ENCODE results near the gene KCNJ18. TPM values are rescaled to one million over a fixed set of nuclear protein-coding genes. Genes with fewer than 3 reads are reported as not detected.
"Not testable (repeated sequence)": the region's sequence is repeated elsewhere in the genome, so short reads cannot be mapped to it uniquely, and the experiment has no call there.

The KCNJ18 gene
- total RNA-seq, 1 donor from 2014 or later = not detected

- Histone ChIP-seq H3K4me1 (no peaks in the 10 kb centered on the region), H3K27ac (no peak overlapping the region), H3K4me3 (no peak overlapping the region), H3K9me3 (no peaks in the 10 kb centered on the region), H3K36me3 (no peaks in the 10 kb centered on the region), H3K27me3 (ENCODE audit: low read depth) (peaks cover 5% of the 10 kb centered on the region)
- intact Hi-C loops (cut with DNase I) = no loop called here
- ATAC-seq (no peak), DNase-seq (no peak)
- TF ChIP-seq CTCF (IDR thresholded peaks at IDR 0.05) = no peak
Measured at GRCh38 chr17:21674242-21674731, 18.0 kb upstream of the KCNJ18 start.

GRCh38 chr17:21674891-21675738 lies 17.2 kb upstream of the KCNJ18 start:
- H3K27me3 ChIP-seq (ENCODE audit: low read depth); intact Hi-C loops (cut with DNase I); DNase-seq; H3K36me3 ChIP-seq; H3K9me3 ChIP-seq; H3K27ac ChIP-seq; H3K4me1 ChIP-seq; H3K4me3 ChIP-seq; ATAC-seq: not testable (repeated sequence)

- ATAC-seq; intact Hi-C loops (cut with DNase I): not testable (repeated sequence)
Measured at GRCh38 chr17:21675739-21676130, 16.6 kb upstream of the KCNJ18 start.

GRCh38 chr17:21676281-21677111 lies 15.8 kb upstream of the KCNJ18 start:
- Histone ChIP-seq H3K27me3 (ENCODE audit: low read depth) (peaks cover 5% of the 10 kb centered on the region), H3K36me3 (no peaks in the 10 kb centered on the region), H3K4me3 (no peak overlapping the region), H3K4me1 (no peaks in the 10 kb centered on the region), H3K27ac (no peak overlapping the region), H3K9me3 (no peaks in the 10 kb centered on the region)
- no peak for TF ChIP-seq CTCF (IDR thresholded peaks at IDR 0.05)
- intact Hi-C loops (cut with DNase I) = no loop called here
- DNase-seq = no peak
- ATAC-seq = peak; percentile 12 to 46

More at GRCh38 chr17:21675739-21676130, 16.6 kb upstream of the KCNJ18 start:
- DNase-seq; H3K4me3 ChIP-seq; H3K27ac ChIP-seq; H3K27me3 ChIP-seq (ENCODE audit: low read depth); H3K4me1 ChIP-seq; H3K36me3 ChIP-seq; H3K9me3 ChIP-seq: not testable (repeated sequence)

- Histone ChIP-seq H3K36me3 (no peaks in the 10 kb centered on the region), H3K4me1 (no peaks in the 10 kb centered on the region), H3K4me3 (no peak overlapping the region), H3K9me3 (no peaks in the 10 kb centered on the region), H3K27me3 (ENCODE audit: low read depth) (peaks cover 5% of the 10 kb centered on the region), H3K27ac (no peak overlapping the region)
- no peak for DNase-seq
- peak in 1 of 2 donors; percentile 43 for ATAC-seq
- TF ChIP-seq CTCF (IDR thresholded peaks at IDR 0.05) = no peak
- intact Hi-C loops (cut with DNase I) = no loop called here
Measured at GRCh38 chr17:21677126-21677910, 15.0 kb upstream of the KCNJ18 start.

- H3K9me3 ChIP-seq = no peaks in the 10 kb centered on the region
- intact Hi-C loops (cut with DNase I) = no loop called here
- ATAC-seq (no peak), DNase-seq (no peak)
- no peaks in the 10 kb centered on the region for H3K4me1 ChIP-seq
- H3K27ac ChIP-seq = no peak overlapping the region
- H3K4me3 ChIP-seq = no peak overlapping the region
- H3K36me3 ChIP-seq = no peaks in the 10 kb centered on the region
- TF ChIP-seq CTCF (IDR thresholded peaks at IDR 0.05) = no peak
- peaks cover 5% of the 10 kb centered on the region for H3K27me3 ChIP-seq (ENCODE audit: low read depth)
Measured at GRCh38 chr17:21677911-21678310, 14.4 kb upstream of the KCNJ18 start.
